H1 (cell line): Measurements from ENCODE around the gene BRD3OS. TPM values are rescaled to one million over a fixed set of nuclear protein-coding genes. Genes with fewer than 3 reads are reported as not detected.

ENCODE experiments used
- CTCF ChIA-PET: fragments of 300-600 bp; sonication (Branson Sonifier 250); formaldehyde crosslinking; loops from one replicate; lab custom pipeline; 2021; ENCODE audit not compliant: partially characterized antibody; lab: Charles Lee
- POLR2A ChIA-PET: fragments of 300-600 bp; sonication (Branson Sonifier 250); formaldehyde crosslinking; loops from one replicate; lab custom pipeline; 2021; ENCODE audit warnings: inconsistent platforms; ENCODE audit not compliant: partially characterized antibody; lab: Charles Lee
- DNase-seq, 2 experiments: peaks; one replicate each; pipeline versions ENCODE4 v3.0.0 to v3.0.0-alpha.2; 2010 to 2022; ENCODE audit warnings: low spot score in 2 of 2, low read depth in 1 of 2, mixed read lengths in 1 of 2
- FAIRE-seq: peaks from 2 replicates; lab custom pipeline; 2011; peaks lifted over from hg19 to GRCh38; lab: Jason Lieb, UNC
- H2AFZ ChIP-seq: 2 replicates; pipeline ENCODE4 v1.8.1; 2012; ENCODE audit warnings: low read length, inconsistent platforms
- H2AK5ac ChIP-seq: 2 replicates; pipeline ENCODE4 v1.6.1; 2013; ENCODE audit warnings: low read depth, low read length
- H2BK120ac ChIP-seq: replicated peaks from 2 replicates; pipeline ENCODE3; 2013; ENCODE audit warnings: low read depth, low read length, inconsistent platforms
- H2BK12ac ChIP-seq: 2 replicates; pipeline ENCODE4 v1.6.1; 2013; ENCODE audit warnings: low read depth, low read length
- H2BK15ac ChIP-seq: 2 replicates; pipeline ENCODE4 v1.6.1; 2013; ENCODE audit warnings: low read length
- H2BK20ac ChIP-seq: 2 replicates; pipeline ENCODE4 v1.6.1; 2013; ENCODE audit warnings: low read length
- H2BK5ac ChIP-seq: 2 replicates; pipeline ENCODE4 v1.6.1; 2013; ENCODE audit warnings: low read depth, low read length
- H3K14ac ChIP-seq: 2 replicates; pipeline ENCODE4 v1.6.1; 2013; ENCODE audit warnings: inconsistent platforms; ENCODE audit not compliant: insufficient read length
- H3K18ac ChIP-seq: 2 replicates; pipeline ENCODE4 v1.6.1; 2013; ENCODE audit warnings: low read length; ENCODE audit errors: extremely low read depth
- H3K23ac ChIP-seq: 2 replicates; pipeline ENCODE4 v1.6.1; 2013; ENCODE audit warnings: inconsistent platforms; ENCODE audit not compliant: insufficient read length
- H3K23me2 ChIP-seq: 2 replicates; pipeline ENCODE4 v1.6.1; 2013; ENCODE audit warnings: low read depth, low read length
- H3K27ac ChIP-seq: 2 replicates; pipeline ENCODE4 v1.6.1; 2011; ENCODE audit warnings: low read depth, low read length, inconsistent platforms
- H3K27me3 ChIP-seq, 4 experiments: replicated peaks in 1 of 4; 1 replicate in 1 of 4; 2 replicates in 3 of 4; pipeline versions ENCODE4 v1.6.1 to v1.8.1; 2011 to 2013; ENCODE audit warnings: low read length in 3 of 4, mild to moderate bottlenecking in 3 of 4, inconsistent platforms in 2 of 4, mixed read lengths in 2 of 4, moderate library complexity in 1 of 4; ENCODE audit not compliant: control insufficient read depth in 3 of 4, insufficient read depth in 3 of 4; ENCODE audit errors: extremely low read depth in 1 of 4
- H3K36me3 ChIP-seq, 4 experiments: 2 replicates each; pipeline versions ENCODE4 v1.6.1 to v1.8.1; 2011 to 2013; ENCODE audit warnings: mild to moderate bottlenecking in 4 of 4, low read length in 3 of 4, moderate library complexity in 2 of 4, control low read depth in 1 of 4, inconsistent platforms in 1 of 4; ENCODE audit not compliant: insufficient read depth in 4 of 4, control insufficient read depth in 2 of 4
- H3K4ac ChIP-seq: replicated peaks from 2 replicates; pipeline ENCODE3; 2013; ENCODE audit warnings: low read length, low read depth, mixed read lengths, inconsistent platforms; ENCODE audit not compliant: insufficient read length
- H3K4me1 ChIP-seq, 4 experiments: replicated peaks in 1 of 4; 1 replicate in 1 of 4; 2 replicates in 3 of 4; pipeline versions ENCODE4 v1.6.1 to v1.8.1; 2011 to 2013; ENCODE audit warnings: low read length in 3 of 4, inconsistent platforms in 2 of 4, mixed read lengths in 1 of 4; ENCODE audit not compliant: insufficient read depth in 4 of 4, control insufficient read depth in 3 of 4
- H3K4me2 ChIP-seq, 2 experiments: 2 replicates each; pipeline versions ENCODE4 v1.6.1 to v1.8.1; 2011 to 2013; ENCODE audit warnings: low read depth in 2 of 2, low read length in 2 of 2, control low read depth in 1 of 2, inconsistent platforms in 1 of 2, mild to moderate bottlenecking in 1 of 2; ENCODE audit not compliant: insufficient read depth in 1 of 2
- H3K4me3 ChIP-seq, 4 experiments: fragments of 200-600, 300-600 bp in 1 of 4; sonication (generic), shearing (Covaris generic), sonication (Bioruptor Twin) in 1 of 4; 2 replicates each; pipeline versions ENCODE4 v1.5.1 to v1.8.1; 2011 to 2016; ENCODE audit warnings: low read length in 4 of 4, low read depth in 3 of 4, control low read depth in 2 of 4, inconsistent platforms in 2 of 4, mild to moderate bottlenecking in 2 of 4, mixed read lengths in 1 of 4, moderate library complexity in 1 of 4; ENCODE audit not compliant: insufficient read depth in 2 of 4; ENCODE audit errors: extremely low read depth in 1 of 4
- H3K56ac ChIP-seq: replicated peaks from 2 replicates; pipeline ENCODE3; 2013; ENCODE audit warnings: low read depth, mild to moderate bottlenecking, mixed read lengths, low read length, inconsistent platforms; ENCODE audit not compliant: insufficient read length
- H3K79me1 ChIP-seq: 2 replicates; pipeline ENCODE4 v1.6.1; 2013; ENCODE audit warnings: low read depth, low read length, control low read depth
- H3K79me2 ChIP-seq, 2 experiments: 2 replicates each; pipeline versions ENCODE4 v1.6.1 to v1.8.1; 2012 to 2013; ENCODE audit warnings: low read length in 2 of 2, mild to moderate bottlenecking in 2 of 2, inconsistent platforms in 1 of 2; ENCODE audit not compliant: insufficient read depth in 2 of 2, control insufficient read depth in 1 of 2
- H3K9ac ChIP-seq, 4 experiments: replicated peaks in 1 of 4; 1 replicate in 1 of 4; 2 replicates in 3 of 4; pipeline versions ENCODE4 v1.6.1 to v1.8.1; 2011 to 2013; ENCODE audit warnings: low read depth in 3 of 4, low read length in 3 of 4, control low read depth in 2 of 4, mild to moderate bottlenecking in 2 of 4, moderate library complexity in 2 of 4, inconsistent platforms in 1 of 4; ENCODE audit errors: extremely low read depth in 1 of 4
- H3K9me3 ChIP-seq, 2 experiments: 2 replicates each; pipeline versions ENCODE4 v1.6.1 to v1.8.1; 2012 to 2013; ENCODE audit warnings: mild to moderate bottlenecking in 2 of 2, moderate library complexity in 2 of 2, control low read depth in 1 of 2, inconsistent platforms in 1 of 2, low read depth in 1 of 2, low read length in 1 of 2, mixed read lengths in 1 of 2; ENCODE audit not compliant: insufficient read depth in 2 of 2
- H4K20me1 ChIP-seq, 2 experiments: replicated peaks in 1 of 2; 2 replicates each; pipeline versions ENCODE3 to v1.8.1; 2011 to 2013; ENCODE audit warnings: inconsistent platforms in 2 of 2, low read length in 2 of 2, mild to moderate bottlenecking in 1 of 2; ENCODE audit not compliant: insufficient read depth in 2 of 2, control insufficient read depth in 1 of 2
- H4K5ac ChIP-seq: 2 replicates; pipeline ENCODE4 v1.6.1; 2013; ENCODE audit warnings: low read length, low read depth, mixed read lengths, inconsistent platforms; ENCODE audit not compliant: insufficient read length
- H4K8ac ChIP-seq: 2 replicates; pipeline ENCODE4 v1.8.0; 2013; ENCODE audit warnings: mild to moderate bottlenecking, moderate library complexity, low read length, inconsistent platforms; ENCODE audit not compliant: insufficient read depth; ENCODE audit errors: extremely low read depth
- H4K91ac ChIP-seq: replicated peaks from 2 replicates; pipeline ENCODE3; 2013; ENCODE audit warnings: low read length, mixed read lengths, inconsistent platforms; ENCODE audit not compliant: insufficient read length
- HDAC6 ChIP-seq: IDR thresholded peaks from one replicate; pipeline ENCODE4 v1.7.1; 2012; ENCODE audit warnings: low read depth, mild to moderate bottlenecking, inconsistent platforms, low read length, moderate library complexity
- KDM5A ChIP-seq: fragments of 200-600 bp; IDR thresholded peaks from 2 replicates; pipeline ENCODE4 v1.7.1; 2012; ENCODE audit warnings: mild to moderate bottlenecking, low read length, inconsistent platforms, mixed read lengths
- TBP ChIP-seq: IDR thresholded peaks from 2 replicates; pipeline ENCODE4 v1.6.1; 2011; ENCODE audit warnings: low read depth, low read length, improper control_type of control experiment
- WGBS, 2 experiments: shearing (Covaris generic) in 1 of 2; methylation state at CpG; one replicate each; pipeline versions ENCODE4 v1.1.6 to v1.1.7; 2013 to 2015; ENCODE audit warnings: low lambda C conversion rate in 2 of 2, mixed read lengths in 2 of 2, inconsistent platforms in 1 of 2, low coverage in 1 of 2, missing lambda C conversion rate in 1 of 2; ENCODE audit not compliant: insufficient replicate concordance in 2 of 2, insufficient coverage in 1 of 2, insufficient read length in 1 of 2; ENCODE audit errors: extremely low coverage in 1 of 2, missing lambda C conversion rate in 1 of 2; 5-methylcytosine and 5-hydroxymethylcytosine counted together
- polyA plus RNA-seq, 7 experiments: library from polyadenylated mRNA; depleted of rRNA in 3 of 7; stranded (reverse) in 5 of 7; unstranded in 2 of 7; fragments of >200 nt in 5 of 7; fragments of 200-250 nt in 2 of 7; gene quantifications; 1 replicate in 5 of 7; 2 replicates in 1 of 7; 4 replicates in 1 of 7; pipeline versions ENCODE4 v1.2.1 to v1.2.3, GENCODE V29; 2011 to 2013; ENCODE audit warnings: missing spikeins in 2 of 7, mixed read lengths in 2 of 7
- total RNA-seq: library from RNA; stranded (reverse); fragmentation: NEBNext Ultra II Directional; extraction: Animal tissue kit (Norgen Biotek cat#: 25700); gene quantifications from 2 replicates; pipeline ENCODE4 v1.2.1, GENCODE V29; 2021

Gene BRD3OS
- total and polyA plus RNA-seq, 2 of the 8 experiments (the other 6 are each of a cell fraction or from before 2014, with no cell fraction given) = 12.7 to 20.2 TPM

DNA sequence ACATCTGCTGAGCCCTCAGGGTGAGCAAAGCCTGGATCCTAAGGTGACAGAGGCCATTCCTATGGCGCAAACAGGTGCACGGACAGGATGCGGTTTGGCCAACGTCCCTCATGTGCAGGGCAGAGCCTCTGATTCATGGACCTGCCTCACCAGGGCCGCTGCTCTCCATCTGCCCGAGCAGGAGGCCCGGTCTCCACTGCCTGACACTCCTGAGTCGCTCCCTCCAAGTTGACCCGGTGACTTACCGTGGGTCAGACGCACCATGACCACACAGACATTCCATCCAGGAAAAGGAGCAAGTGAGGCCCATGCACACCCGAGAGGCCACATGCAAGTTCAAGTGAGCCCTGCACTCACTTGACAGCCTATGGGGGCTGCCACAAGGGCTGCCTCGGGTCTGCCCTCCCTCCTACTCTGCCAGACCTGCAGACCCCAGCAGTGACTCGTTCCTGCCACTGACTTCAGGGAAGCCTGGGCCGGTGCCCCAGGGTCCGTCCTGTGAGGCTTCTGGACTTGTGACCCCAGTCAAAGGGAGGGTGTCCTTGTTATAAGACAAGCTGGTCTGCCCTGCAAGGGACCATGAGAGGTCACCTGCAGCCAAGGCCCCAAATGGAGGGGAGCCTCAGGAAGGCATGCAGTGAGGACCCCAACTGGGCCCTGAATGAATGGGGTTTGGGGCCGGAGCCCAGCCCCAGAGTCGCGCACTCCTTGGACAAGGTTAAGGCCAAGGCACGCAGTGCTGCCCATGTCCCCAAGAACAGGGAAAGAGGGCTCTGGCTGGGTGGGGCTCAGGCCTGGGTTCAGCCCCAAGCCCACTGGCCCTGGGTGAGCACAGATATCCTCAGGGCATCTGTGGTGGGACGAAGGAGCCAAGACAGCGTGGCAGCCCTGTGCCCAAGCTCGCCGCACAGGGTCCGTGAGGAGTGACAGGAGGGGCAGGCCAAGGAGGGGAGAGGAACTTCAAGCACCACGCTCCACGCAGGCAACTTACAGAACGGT is 10.1 kb downstream of the BRD3OS start:
- ChIA-PET CTCF (interaction anchor here (0.8 to 1.2 kb wide), 3 partner anchors 10 to 15 kb away, joined by 3 to 4 read pairs (median 3); no protein-coding TSS in a partner anchor), POLR2A (interaction anchor here (0.9 to 1.6 kb wide), 4 partner anchors 9 to 22 kb away, joined by 3 to 5 read pairs (median 4); no protein-coding TSS in a partner anchor)
- H4K8ac ChIP-seq = no peak overlapping the region; the same call in 1 of the 2 replicates
- H2AK5ac ChIP-seq = no peak overlapping the region
- no peak overlapping the region for H4K5ac ChIP-seq
- H3K14ac ChIP-seq = no peak overlapping the region
- H2AFZ ChIP-seq = no peak overlapping the region
- no peaks in the 10 kb centered on the region for H3K4me1 ChIP-seq
- H3K4ac ChIP-seq = no peak overlapping the region
- H4K20me1 ChIP-seq = peaks cover 3 to 6% of the 10 kb centered on the region in 2 experiments
- no peak overlapping the region for H3K9ac ChIP-seq
- H3K4me2 ChIP-seq = no peak overlapping the region
- H2BK15ac ChIP-seq = no peak overlapping the region
- H3K56ac ChIP-seq = no peak overlapping the region
- H2BK12ac ChIP-seq = no peak overlapping the region
- H3K79me2 ChIP-seq = no peaks in the 10 kb centered on the region
- no peak overlapping the region for H2BK20ac ChIP-seq
- FAIRE-seq (no peak), DNase-seq (no peak)
- no peak overlapping the region for H2BK120ac ChIP-seq
- no peak overlapping the region for H2BK5ac ChIP-seq
- H3K79me1 ChIP-seq = no peaks in the 10 kb centered on the region
- H3K23ac ChIP-seq = no peak overlapping the region
- H3K27me3 ChIP-seq = no peaks in the 10 kb centered on the region
- H4K91ac ChIP-seq = no peak overlapping the region
- H3K36me3 ChIP-seq = peaks cover 38 to 78% (median 57%) of the 10 kb centered on the region in 4 experiments
- H3K27ac ChIP-seq = no peak overlapping the region
- WGBS, 2 experiments = 94% methylated on average over 25 of the region's 28 CpGs; no CpG with 5 or more reads in 1 of the 2 experiments
- H3K9me3 ChIP-seq = no peaks in the 10 kb centered on the region
- no peak overlapping the region for H3K4me3 ChIP-seq
- H3K18ac ChIP-seq = no peak overlapping the region
- TF ChIP-seq TBP (no peak), KDM5A (no peak), HDAC6 (no peak)
- no peaks in the 10 kb centered on the region for H3K23me2 ChIP-seq
